ENCODE data around the gene H3-3A.
"Not testable (repeated sequence)": the region's sequence is repeated elsewhere in the genome, so short reads cannot be mapped to it uniquely, and the experiment has no call there.

Gene H3-3A

DNA sequence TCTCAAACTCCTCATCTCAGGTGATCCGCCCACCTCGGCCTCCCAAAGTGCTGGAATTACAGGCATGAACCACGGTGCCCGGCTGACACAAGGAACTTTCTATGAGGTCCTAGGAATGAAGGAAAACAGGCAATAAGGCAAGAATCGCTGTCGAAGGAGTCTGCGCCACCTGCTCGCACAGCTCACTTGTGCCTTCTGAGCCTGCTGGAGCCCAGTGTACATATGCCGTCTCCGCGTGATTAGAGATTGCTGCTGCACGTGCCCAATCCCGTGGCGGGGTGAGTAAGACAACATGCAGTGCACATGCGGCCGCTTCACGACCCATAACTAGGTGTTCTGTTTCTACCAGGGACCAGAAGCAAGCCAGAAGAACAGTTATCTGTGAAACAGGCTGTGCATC, 24.3 kb downstream of the H3-3A start:
- DNase-seq: no peak

DNA sequence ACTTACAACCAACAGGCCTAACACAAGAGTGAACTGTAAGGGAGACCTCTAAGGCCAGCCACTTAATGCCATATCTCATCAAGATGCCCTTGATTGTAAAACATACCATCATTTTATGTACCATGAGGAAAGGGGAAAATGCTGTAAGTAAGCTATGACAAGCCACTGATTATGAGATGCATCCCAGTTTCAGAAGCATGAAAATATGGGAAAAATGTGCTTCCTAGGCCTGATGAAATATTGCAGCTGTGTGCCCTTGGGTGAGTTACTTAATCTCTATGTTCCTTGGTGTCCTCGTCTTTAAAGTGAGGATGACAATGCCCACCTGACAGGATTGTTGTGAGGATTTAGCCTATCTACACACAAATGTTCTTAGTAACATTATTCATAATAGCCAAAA, 28.9 kb downstream of the H3-3A start:
- DNase-seq: no peak

DNA sequence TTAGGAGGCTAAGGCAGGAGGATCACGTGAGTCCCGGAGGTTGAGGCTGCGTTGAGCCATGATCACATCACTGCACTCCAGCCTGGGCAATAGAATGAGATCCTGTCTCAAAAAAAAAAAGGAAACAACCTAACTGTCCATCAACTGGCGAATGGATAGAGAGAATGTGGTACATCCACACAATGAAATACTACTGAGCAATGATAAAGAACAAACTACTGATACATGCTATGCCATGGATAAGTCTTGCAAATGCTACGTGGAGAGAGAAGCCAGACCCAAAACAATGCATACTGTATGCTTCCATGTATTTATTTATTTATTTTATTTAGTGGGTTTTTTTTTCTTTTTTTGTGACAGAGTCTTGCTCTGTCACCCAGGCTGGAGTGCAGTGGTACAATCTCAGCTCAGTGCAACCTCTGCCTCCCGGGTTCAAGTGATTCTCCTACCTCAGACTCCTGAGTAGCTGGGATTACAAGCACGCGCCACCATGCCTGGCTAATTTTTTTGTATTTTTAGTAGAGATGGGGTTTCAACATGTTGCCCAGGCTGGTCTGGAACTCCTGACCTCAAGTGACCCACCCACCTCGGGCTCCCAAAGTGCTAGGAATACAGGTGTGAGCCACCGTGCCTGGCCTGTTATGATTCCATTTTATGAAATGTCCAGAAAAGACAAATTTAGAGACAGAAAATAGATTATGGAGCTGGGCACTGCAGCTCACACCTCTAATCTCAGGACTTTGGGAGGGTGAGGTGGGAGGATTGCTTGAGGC, 29.7 kb downstream of the H3-3A start:
- DNase-seq: not testable (repeated sequence)

DNA sequence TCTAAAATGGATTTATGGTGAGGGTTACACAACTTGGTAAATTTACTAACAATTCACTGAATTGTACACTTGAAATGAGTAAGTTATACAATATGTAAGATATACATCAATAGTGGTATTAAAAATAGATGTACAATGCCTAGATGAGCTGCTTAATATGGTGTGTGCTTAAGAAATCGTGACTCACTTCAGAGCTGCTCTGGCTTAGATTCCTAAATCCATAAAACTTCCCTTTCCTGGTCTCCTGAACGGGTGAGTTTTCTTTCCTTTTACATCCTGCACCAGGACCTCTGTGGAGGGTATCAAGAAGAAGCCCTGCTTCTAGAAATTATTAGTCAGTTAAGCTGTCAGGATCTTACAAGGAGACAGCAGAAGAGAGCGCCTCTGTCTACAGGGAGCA, 30.4 kb downstream of the H3-3A start:
- no peak for DNase-seq

DNA sequence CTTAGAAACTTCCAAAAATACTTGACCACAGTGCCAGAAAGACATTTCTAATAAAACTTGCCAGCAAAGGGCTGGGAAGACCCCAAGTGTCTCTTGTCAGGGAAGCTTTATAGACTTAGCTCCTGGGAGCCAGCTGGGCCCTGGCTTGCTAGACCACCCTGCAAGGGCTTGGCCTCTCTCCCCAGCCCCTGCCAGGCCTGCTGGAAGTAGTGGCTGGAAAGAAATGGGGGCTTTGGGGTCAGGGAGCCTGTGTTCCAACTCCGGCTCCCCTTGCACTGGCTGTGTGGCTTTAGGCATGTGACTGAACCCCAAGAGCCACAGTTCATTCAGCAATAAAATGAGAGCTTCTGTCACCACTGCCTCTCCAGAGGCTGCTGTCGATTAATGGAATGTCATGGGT, 31.1 kb downstream of the H3-3A start:
- DNase-seq: no peak

DNA sequence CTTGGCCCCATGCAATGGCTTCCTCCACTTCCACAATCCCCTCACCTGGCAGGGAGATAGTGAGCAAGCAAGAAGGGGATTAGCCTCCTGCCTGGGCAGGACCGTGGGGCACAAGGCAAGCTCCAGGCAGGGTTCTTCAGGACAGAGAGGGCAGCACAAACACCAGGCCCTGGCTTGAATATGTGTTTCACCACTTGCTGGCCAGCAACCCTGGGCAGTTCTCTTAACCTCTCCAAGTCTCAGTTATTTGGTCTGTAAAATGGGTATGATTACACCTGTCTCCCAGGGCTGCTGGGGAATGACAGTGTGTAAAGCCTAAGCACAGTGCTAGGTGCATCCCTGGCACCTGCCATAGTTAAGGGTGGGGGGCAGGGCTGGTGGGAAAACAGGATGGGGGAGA, 31.9 kb downstream of the H3-3A start:
- no peak for DNase-seq

DNA sequence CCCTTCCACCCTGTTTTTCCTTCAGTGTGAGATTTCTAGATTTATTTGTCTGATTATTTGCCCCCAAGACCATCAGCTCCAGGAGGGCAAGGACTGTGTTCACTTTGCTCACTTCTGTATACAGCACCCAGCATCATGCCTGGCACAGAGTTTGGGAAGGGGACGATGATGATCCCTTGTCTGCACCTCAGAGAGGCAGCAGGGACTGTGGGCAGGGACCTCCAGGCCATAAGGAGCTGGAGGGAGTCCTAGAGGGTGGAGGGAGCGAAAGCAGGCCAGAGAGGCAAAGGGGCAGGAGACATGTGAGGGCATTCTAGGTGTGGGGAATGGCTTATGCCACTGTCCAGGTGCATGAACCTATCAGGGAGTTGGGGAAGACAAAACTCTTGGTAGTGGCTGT, 32.8 kb downstream of the H3-3A start:
- DNase-seq: no peak

DNA sequence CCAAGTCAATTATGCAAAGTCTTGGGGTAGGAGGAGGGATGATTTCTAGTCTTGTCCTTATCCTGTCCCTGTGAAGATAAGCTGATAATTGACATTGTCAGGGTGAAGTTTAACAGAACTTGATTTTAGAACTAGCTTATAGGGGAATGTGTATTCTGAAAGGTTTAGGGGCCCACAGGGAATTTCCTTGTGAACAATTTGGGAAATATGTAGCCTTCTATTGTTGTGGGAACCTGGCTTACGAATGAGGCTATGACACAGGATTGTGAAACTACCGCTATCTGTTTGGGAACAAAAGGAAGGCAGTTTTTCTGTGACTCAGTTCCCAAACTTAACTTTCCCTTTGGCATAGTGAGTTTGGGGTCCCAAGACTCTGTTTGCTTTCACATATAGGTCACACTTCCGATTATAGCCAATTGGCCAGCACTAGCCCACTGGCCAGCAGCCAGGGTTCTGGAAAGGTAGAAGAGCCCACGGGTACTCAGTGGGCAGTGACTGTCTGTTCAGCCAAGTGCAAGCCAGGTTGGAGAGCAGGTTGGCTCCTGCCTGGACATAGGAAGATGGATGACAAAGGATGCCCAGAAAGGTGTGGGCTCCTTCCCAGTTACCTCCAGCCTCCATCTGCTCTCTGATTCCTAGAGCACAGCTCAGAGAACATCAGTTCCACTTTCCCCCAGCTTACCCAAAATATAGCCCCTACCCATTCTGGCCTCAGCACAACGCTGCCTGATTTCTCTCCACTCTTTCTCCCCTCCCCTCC, 35.5 kb downstream of the H3-3A start:
- no peak for DNase-seq

DNA sequence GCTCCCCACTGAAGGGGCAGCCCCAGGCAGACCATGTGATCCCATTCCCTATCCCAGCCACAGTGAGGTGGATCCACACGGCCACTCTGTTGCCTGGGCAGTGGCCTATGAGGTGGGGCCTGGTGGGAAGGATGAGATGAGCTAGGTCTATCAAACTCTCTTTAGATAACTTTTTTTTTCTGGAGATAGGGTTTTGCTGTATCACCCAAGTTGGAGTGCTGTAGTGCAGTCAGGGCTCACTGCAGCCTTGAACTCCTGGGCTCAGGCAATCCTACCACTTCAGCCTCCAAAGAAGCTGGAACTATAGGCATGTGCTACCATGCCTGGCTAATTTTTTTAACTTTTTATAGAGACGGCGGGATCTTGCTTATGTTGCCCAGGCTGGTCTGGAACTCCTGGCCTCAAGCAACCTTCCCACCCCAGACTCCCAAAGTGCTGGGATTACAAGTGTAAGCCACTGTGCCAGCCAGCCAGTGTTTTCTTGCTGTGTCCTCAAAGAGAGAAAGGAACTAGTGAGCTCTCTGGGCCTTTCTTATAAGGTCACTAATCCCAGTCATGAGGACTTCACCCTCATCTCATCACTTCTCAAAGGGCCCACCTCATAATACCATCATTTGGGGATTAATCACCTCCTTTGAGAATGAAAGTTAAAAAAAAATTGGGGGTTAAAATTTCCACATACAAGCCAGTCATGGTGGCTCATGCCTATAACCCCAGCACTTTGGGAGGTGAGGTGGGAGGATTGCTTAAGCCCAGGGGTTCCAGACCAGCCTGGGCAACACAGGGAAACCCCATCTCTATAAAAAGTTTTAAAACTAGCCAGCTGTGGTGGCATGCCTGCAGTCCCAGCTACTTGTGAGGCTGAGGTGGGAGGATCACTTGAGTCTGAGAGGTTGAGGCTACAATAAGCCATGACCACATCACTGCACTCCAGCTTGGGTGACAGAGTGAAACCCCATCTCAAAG, 36.6 kb downstream of the H3-3A start:
- no peak for DNase-seq

DNA sequence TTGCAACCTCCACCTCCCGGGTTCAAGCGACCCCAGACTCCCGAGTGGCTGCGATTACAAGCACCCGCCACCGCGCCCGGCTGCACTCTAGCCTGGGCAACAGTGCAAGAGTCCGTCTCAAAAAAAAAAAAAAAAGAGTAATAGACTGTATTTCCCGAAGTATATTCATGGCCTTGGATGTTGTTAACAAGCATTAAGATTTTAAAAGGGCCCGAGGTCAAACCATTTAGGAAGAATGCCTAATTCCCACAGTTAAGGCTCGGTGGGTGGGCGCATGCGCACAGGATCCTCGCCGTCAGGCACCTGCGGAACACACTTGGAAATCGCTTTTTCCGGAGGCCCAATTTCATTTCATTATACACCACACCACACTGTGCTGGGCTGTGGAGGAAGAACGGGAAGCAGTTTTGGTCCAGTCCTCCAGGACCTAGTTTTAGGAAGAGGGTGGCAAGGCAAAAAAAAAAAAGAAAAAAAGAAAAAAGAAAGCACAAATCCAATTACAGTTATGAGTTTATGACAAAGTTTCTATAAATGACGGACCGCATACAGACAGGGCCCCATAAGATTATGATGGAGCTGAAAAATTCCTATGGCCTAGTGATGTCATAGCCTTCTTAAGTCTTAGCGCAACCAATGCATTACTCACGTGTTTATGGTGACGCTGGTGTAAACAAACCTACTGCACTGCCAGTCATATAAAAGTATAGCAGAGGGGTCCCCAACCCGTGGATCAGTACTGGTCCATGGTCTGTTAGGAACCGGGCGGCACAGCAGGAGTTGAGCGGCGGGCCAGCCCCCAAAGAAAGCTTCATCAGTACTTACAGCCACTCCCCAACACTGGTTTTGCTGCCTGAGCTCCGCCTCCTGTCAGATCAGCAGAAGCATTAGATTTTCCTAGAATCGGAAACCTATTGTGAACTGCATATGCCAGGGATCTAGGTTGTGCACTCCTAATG, 38.2 kb downstream of the H3-3A start:
- DNase-seq: peak; percentile 68

DNA sequence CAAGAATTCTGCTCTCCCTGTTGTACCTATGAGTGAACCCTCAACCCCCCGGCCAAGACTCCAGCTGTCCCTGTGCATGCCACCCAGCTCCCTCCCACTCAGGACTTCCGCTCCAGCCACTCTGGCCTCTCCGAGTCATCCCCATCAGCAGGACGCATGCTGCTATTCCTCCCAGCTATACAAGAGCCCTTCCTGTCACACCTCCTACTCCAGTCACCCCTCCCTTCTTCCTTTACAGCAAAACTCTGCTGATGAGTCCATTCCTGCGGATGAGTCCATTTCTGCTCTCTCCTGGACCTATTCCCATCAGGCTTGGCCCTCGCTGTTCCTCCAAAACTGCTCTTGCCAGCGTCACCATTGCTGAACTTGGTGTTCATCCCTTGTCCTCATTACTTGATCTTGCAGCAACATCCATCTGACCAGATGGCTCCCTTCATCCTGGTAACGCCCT, 42.2 kb downstream of the H3-3A start:
- DNase-seq: no peak

DNA sequence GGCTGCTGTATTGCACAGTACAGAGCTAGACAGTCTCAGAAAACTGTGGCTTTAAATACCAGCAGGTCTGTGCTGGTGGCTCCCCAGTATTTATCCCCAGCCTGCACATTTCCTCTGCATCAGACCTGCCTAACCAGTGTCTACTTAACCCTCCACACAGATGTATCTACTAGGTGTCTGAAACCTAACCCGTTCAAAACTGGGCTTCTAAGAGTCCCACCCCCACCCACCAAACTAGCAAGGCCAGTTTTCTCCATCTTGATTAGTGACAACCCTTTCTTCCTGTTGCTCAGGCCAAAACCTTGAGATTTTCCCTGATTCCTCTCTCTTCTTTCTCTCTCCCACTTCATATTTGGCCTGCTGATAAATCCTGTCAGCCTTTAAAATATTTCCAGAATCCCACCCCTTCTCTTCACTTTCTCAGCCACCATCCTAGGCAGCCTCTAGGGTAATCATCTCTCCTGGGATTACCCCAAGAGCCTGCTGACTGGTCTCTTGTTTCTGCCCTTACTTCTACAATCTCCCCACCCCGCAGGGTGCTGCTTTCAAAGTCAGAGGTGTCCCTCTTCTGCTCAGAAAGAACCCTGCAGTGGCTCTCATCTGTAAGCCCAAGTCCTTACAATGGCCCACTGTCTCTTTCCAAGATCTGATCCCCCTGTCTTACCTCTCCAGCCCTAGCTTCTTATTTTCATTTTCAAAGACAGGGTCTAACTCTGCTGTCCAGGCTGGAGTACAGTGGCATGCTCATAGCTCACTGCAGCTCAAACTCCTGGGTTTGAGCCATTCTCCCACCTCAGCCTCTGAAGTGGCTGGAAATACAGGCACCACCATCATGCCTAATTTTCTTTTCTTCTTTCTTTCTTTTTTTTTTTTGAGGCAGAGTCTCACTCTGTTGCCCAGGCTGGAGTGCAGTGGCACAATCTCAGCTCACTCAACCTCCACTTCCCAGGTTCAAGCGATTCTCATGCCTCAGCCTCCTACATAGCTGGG, 45.2 kb downstream of the H3-3A start:
- no peak for DNase-seq

DNA sequence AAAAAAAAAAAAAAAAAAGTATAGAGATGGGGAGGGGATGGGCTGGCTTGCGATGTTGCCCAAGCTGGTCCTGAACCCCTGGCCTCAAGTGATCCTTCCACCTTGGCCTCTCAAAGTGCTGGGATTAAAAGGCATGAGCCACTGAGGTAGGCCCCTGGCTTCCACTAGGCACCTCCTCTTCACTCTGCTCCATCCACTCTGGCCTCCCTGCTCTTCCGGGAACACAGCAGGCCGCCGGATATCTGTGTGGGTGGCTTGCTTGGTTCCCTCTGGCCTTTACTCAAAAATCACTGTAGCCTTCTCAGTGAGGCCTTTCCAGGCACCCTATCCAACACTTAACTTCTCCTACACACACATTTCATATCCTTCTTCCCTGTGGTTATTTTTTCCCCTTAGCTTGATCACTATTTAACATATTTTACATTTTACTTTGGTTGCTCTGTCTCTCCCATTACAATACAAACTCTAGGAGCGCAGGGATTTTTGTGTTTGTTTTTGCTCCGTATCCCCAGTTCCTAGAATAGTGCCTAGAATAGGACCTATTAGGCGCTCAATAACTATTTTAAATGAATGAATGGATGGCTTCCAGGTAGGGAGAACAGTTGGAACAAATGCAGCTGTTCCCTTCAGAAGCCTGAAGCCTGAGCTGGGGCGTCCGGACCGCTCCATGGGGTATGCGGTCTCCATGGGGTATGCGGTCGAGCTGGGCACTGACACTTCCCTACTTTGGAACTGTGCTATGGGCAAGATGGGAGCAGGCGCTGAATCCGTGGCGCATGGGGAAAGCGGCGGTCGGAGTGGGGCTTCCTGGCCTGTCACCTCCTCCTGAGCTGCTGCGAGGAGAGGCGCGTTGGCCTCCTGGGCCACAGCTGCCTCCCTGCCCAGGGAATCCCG, 46.7 kb downstream of the H3-3A start:
- no peak for DNase-seq

DNA sequence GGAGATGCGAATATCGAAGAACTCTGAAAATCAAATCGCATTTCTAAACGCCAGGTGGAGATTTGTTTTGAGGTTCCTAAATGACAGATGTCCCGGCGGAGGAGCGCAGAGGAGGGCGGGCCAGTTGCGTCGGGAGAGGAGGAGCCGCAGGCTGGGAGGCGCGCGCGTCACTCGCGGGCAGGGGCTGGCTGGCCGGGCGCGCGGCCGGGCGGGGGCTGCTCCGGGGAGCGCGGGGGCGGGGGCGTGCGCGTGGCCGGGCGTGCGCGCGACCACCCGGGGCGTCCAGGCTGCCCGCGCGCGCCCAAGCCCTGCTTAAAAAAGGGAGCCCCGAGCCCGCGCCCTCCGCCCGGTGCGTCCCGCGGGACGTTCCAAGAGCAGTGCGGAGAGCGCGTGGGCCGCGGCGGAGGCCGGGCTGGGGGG, 47.3 kb downstream of the H3-3A start:
- peak; percentile 90 for DNase-seq

DNA sequence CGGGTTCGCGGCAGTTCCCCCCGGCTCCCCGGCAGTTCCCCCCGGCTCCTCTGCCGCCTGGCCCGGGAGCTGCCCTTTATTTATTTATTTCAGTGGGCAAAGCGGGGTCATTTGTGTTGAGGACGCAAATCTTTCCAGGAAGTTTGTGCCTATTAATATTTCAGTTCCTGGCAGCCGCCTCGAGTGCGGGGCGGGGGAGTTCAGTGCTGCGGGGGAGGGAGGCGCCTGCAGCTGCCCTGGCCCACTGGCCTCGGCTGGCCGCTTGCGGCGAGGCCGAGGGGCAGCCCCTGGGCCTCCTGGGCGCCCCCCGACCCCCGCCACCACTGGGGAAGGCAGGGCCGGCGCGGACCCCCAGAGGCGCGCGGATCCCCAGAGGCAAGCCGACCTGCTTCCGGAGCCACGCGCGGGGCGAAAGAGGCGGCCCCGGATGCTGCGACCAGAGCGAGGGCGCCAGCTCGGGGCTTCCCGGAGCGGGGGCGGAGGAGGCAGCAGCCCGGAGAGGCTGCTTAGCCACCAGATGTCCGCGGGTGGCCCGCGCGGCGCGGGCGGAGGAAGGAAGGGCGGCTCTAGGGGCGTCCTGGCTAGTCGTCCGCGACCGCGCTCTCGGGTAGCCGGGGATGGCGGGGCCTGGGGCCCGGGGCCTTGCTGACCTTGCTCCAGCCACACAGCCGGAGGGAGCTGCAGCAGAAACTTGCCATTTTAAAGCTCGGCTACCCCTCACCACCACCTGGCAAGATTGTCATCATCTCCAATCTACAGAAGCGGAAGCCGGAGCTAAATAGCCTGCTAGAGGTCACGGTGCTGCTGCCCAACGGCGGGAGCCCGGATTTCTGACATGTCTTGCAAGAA, 48.0 kb downstream of the H3-3A start:
- peak; percentile 86 for DNase-seq

DNA sequence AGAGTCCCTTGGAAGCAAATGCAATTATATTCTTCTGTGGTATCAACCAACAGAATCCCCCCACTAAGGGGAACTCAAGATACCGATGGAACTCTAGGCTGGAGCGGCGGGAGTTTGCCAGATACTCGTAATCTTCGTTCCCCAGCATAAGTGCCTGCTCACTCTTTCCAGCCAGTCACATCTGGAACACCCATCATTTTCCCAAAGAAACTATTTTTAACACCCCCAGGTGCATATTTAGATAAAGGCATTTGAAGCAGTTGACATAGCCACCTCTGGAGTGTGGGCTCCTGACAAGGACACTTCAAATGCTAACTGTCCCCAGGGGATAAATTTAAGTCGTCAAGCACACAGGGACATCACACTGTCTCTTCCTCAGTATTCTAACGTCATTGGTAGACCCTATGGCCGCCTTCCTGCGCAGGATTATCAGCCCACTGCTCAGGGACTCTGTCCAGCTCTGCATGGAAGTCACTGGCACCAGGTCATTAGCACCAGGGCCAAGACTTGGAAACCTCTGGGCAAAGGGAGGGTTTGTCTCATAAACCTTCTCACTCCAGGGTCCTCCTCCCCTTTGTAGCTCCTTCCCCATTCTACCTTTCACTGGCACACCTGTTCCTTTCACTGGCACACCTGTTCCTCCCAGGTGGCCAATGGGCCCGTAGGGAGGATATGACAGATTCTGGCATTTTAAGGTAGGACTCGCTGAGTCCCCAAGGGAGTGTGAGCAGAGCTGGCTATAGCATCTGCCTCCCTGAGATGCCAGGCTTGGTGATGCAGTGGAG, 48.8 kb downstream of the H3-3A start:
- no peak for DNase-seq

DNA sequence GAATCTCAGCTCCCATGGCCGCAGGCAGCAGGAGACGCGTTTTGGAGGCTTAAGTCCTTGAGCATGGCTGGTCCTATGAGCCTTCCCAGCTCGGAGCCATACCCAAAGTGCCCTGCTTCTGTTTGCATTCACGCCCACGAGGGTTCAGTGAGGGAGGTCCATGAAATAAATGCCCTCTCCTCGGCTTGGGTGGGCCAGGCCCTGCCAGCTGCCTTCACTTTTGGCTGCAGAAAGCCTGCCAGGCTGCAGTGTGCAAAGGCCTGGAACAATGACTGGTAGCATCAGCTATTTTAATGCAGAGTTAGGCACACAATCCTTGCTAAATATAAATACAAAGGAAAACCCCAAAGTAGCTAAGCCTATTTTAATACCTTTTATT, 49.4 kb downstream of the H3-3A start:
- DNase-seq: no peak

DNA sequence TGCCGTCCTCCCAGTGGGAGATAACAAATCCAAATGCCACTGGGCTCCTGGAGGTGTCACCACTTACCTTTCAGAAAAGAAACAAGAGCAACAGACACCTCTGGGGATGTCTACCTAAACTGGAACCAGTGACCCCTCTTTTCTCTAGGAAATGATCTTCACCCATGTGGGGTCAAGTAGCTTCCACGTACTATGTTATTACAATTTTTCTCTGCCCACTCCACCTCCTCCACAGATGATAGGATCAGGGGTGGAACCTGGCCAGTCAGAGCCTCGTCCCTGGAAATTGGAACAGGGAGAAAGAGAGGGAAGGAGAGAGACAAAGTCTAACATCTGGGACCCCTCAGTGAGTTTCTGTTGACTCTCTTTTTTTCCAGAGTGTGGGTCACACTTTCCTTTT, 50.1 kb downstream of the H3-3A start:
- DNase-seq: no peak

Measured in retina (tissue), 1 donor.